Esophagus squamous epithelium (tissue), 4 donors: ENCODE data around the gene ZNF845.

ENCODE experiments used
- CTCF ChIP-seq, 6 experiments: fragments of 450-650 bp in 4 of 6; fragments of 200-600 bp in 2 of 6; sonication (generic) in 2 of 6; IDR thresholded peaks; one replicate each; pipeline ENCODE4 v1.5.1; 2016 to 2019; ENCODE audit warnings: antibody characterized with exemption in 6 of 6, mild to moderate bottlenecking in 4 of 6, moderate library complexity in 4 of 6
- POLR2A ChIP-seq, 4 donors: fragments of 450-650 bp; IDR thresholded peaks; one replicate each; pipeline ENCODE4 v1.6.1; 2017; ENCODE audit warnings: antibody characterized with exemption in 4 of 4, mild to moderate bottlenecking in 4 of 4, moderate library complexity in 3 of 4

GRCh38 chr19:53388168-53388567 lies 54.6 kb downstream of the ZNF845 start:
- TF ChIP-seq POLR2A (IDR thresholded peaks at IDR 0.05) (no peak), CTCF (IDR thresholded peaks at IDR 0.05) (no peak)
